ENCODE measurements around the gene BRD1.
"Not testable (repeated sequence)": the region's sequence is repeated elsewhere in the genome, so short reads cannot be mapped to it uniquely, and the experiment has no call there.

Gene BRD1

DNA sequence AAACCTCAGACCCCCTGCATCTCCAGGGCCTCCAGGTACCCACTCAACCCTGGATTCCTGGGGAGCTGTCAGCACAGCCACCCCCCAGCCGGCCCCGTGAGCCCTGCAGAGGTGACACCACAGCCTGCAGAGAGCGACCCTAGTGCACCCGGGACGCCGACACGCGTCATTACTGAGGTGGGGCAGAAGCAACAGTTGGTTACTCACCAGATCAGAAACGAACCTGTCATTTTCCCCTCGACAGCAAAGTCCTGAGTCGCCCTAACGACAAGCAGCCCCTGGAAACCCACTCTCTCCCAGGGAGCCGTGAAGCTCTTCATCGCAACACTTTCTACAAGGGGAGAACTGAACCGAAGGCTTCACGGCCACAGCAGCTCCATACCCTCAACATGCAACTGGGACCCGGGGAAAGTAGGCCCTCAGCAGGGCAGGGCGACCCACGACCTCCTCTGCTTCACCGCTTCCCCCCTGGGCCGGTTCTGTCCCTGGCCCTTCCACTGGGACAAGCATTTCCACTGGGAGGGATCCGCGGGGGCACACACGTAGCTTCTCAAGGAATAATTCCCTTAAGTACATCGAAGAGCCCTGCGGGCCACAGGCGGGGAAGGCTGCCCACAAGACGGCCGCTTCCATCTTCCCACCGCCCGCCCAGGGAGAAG, 1.6 kb downstream of the BRD1 start:
- DNase-seq, result peak in 3 of 4 experiments; percentile 33 to 53 (median 41)

DNA sequence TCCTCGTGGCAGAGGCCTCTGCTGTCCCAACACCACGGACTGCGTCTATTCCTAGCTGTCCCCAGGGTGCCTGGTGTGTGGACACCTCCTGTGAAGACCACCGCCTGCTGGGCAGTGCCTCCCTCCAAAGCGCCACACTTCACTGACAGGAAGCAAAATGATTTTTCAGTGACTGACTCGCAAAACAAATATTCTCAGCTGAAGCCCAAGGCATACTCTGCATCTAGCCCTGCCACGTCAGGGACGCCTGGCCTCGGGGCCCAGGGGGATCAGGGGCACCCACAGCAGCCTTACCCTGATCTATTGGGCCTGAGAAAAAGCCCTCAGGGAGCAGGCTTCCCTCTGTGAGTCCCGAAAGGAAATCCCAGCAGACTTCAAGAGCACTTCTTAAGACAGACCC, 2.2 kb downstream of the BRD1 start:
- DNase-seq, result no peak

DNA sequence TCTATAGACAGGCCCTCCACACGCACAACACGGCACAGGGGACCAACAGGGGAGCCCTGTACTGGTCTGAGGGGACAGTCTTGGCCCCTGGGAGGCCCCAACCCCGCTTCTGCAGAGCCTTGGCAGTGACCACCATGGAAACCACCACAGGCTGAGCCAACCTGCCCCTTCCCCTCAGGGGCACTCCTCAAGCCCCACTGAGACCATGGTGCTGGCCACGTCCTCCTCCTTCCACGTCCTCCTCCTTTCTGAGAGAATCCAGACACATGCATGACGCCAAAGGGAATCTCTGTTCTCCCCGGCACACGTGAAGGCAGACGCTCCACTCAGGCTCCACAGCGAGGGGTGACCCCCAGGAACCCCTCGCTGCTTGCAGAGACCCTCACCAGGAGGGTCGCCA, 2.7 kb downstream of the BRD1 start:
- no peak for DNase-seq

DNA sequence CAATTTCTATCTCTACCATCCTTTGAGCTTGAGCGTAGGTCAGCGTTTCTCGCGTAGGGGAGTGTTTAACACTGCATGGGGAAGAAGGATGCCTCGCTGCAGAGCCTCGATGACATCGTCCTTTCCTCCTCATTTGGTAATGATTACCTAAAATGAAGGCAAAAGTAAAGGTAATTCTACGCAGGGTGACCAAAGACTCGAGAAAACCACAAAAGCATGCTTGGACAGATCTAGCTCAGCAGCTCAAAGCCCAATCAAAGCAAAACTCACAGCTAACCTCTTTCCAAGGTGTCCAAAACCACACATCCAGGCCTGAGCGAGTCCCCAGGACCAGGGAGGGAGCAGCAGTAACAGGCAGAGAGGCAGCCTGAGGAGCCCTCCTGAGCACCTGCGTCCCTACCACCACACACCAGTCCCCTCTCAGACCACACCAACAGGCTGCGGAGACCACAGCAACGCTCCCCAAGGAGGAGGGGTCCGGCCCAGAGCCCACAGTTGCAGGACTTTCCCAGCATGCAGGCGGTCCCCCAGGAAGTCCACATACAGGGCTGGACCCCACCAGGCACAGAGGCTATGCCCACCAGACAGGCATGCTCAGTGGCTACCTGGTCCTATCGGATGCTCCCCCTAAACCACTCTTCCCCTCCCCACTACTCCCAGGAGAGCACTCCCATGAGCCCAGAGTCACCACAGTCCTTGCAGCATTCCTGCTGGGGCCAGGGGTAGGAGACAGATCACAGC, 3.3 kb downstream of the BRD1 start:
- no peak for DNase-seq

DNA sequence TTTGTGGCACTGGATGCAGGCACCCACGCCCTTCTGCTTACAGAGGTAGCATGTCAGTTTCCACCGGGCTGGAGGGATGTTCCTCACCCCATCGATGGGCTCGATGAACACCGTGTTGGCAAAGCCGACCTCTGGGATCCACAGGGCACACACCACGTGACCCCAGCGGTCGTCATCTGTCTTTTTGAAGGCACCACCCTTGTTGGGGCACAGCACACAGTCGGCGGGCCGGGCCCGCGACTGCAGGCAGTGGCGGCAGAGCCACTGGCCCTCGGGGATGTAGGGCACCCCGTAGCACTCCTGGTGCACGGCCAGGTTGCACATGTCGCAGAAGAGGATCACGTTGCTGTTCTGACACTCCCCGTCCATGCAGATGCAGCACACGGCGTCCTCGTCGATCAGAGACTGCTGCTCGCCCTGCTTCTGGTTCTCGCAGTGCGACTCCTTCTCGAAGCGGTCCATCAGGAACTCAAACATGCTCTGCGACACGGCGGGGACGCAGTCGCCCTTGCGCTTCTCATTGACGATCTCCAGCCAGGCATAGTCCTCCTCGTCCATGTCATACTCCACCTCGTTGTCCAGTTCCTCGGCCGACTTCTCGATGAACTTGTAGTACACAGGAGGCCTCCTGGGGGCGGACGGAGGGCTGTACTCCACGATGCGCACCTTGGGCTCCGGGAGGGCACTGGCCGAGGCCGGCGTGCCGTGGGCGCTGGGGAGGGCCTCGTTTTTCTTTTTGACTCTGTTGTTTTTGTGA, 4.2 kb downstream of the BRD1 start:
- no peak for DNase-seq

DNA sequence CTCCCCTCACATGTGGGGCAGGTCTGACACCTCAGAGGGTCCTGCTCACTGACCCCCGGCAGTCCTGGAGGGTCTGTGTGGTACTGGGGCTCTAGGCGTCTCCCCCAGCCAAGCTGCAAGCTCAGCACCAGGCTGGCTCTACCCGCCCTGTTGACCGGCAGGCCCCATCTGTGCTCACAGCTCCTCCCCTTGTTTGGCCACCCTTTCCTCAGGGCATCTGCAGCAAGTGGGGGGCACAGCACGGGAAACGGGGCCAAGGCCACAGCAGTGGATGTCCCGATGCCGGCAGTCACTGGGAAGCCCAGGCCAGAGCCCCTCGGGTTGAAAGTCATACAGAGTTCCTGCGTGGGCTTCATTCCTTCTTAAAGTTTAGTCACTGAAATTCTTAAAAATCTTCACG, 5.9 kb downstream of the BRD1 start:
- DNase-seq, result not testable (repeated sequence)

DNA sequence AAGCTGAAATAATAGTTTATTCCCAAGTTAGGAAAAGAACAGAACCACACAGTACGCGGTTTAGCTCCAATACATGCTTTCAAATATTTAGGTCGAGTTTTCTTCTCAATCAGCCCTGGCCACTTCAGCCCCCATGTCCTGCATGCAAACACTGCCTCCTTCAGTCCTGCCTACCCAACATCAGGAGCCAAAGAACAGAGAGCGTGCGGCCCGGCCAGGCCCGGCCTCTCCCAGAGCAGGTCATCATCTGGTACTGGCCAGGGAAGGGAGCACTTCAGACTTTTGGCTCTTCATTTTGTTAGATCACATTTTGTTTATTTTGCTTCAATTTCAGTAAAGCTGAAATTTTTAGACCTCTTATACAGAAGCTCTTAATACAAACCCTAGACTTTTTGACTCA, 6.7 kb downstream of the BRD1 start:
- no peak for DNase-seq

DNA sequence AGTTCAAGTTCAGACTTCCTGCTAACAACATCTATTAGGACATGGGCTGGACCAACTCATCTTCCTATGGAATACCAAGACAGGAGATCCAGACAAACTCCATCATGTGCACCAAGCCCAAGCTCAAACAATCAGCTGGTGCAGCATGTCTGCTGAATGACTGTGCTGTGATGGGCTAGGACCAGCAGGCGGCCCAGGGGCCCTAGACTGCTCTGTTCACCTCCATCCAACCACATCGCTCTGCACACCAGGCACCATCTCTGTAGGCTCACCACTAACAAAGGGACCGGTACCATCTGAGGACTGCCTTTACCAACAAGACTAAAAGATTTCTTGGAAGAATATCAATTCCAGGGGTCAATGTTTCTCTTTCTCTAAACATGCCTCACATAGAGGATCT, 10.3 kb downstream of the BRD1 start:
- DNase-seq, result no peak

DNA sequence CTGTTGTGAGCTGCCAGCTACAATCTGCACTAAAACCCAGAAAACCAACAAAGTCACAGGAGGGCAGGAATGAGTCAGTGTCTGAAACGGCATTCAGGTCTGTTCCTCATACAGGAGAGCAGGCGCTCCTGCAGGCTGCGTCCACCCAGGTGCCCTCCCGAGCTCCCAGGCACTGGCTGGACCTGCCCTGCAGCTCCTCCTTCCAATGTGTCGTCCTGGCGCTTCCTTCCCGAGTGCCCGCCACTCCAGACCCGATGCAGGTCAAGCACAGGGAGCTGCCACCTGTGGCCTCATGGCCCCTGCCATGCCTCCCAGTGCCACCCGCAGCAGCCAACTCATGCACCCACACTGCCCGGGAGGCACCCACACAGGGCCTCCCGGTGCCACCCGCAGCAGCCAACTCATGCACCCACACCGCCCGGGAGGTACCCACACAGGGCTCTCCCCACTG, 12.0 kb downstream of the BRD1 start:
- no peak for DNase-seq

DNA sequence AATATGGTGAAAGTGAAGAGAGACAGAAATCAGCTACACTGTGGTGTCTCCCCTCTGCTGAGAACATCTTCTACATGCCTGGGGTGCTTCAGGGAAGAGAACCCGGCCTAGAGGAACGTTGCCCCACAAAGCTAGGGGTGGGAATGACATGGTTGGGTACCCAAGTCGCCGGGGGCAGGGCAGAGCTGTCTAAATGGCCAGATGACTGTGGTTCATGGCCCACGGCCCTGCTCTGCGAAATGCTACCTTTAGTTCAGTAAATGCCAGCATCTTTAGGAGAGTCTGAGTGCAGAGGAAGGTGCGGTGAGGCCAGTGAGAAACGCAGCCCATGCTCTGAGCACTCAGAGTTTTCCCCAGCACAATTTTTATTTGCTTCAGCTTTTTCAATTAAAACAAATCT, 12.8 kb downstream of the BRD1 start:
- DNase-seq, result no peak

DNA sequence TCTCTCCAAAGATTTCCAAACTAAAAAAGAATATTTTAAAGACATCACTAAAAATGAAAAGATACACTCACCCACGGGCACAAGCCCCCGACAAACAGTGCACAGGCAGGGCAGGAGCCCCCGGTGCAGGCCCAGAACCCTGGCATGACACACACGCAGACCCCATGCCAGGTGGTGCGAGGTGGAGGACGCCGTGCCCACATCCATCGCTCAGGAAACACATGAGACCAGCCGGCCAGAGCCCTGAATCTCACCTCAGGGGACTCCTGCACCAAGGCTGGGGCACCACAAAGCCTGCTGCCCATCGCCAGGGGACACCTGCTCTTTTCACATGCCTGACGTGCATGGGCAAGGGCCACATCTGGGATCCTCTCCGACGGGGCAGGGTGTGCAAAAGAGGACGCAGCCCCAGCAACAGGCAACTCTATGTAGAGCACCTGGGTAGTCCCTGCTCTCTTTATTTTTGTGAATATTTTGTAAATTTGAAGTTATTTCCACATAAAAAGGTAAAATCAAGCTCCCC, 13.4 kb downstream of the BRD1 start:
- no peak for DNase-seq

DNA sequence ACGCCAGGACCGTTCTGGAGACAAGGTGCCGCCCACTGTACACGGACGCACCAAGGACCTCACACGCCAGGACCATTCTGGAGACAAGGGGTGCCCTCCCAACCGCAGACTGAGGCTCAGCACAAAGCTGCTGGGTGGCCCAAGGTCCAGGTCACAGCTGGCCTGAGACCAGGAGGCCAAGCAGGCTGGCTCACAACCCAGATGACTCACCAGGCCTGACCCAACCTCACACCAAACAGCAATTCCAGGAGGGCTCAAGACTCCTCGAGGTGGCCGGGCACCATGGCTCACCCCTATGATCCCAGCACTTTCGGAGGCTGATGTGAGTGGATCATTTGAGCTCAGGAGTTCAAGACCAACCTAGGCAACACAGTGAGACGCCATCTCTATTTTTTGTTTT, 14.8 kb downstream of the BRD1 start:
- DNase-seq, result no peak

DNA sequence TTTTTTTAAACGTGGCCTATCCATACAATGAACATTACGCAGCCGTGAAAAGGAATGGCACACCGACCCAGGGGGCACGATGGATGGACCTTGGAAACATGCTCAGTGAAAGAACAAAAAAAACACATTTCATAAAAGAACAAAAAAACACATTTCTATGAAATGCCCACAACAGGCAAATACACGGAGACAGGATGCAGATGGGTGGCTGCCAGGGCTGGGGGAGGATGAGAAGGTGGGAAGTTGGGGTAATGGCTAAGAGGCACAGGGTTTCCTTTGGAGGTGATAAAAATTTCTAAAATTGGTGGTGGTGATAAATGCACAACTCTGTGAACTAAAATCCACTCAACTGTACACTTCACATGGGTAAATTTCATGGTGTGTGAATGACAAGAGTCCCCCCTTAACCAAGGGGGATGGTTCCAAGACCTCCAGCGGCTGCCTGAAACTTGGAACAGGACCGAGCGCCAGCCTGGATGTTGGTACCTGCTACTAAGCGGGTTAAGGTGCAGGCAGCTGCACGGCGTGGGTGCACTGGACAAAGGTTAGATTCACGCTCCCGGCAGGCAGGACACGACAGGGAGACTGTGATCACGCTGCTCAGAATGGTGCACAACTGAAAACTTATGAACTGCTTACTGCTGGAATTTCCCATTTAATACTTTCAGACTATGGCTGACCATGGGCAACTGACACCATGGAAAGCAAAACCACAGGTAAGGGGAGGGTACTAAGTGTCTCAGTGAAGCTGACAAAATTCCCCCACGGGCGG, 16.5 kb downstream of the BRD1 start:
- DNase-seq, result no peak

DNA sequence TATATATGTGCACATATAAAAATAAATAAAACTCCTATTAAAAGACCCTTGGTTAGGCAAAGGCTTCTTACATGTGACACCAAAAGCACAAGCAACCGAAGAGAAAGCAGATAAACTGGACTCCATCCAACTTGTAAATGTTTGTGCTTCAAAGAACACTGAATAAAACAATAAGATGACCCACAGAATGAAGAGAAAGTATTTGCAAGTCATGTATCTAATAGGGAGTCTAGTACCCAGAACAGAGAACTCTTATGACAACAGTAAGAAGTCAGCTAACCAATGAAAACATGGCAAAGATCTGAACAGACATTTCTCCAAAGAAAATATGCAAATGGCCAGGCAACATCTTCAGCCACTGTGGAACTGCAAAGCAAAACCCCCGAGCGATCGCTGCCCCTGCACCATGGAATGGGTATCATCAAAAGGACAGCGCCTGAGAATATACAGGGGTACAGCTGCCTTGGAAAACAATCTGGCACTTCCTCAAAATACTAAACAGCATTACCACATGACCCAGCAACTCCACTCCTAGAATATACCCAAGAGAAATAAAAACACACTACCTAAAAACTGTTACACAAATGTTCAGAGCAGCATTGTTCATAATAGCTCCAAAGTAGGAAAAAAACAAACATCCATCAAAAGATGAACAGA, 17.2 kb downstream of the BRD1 start:
- no peak for DNase-seq

DNA sequence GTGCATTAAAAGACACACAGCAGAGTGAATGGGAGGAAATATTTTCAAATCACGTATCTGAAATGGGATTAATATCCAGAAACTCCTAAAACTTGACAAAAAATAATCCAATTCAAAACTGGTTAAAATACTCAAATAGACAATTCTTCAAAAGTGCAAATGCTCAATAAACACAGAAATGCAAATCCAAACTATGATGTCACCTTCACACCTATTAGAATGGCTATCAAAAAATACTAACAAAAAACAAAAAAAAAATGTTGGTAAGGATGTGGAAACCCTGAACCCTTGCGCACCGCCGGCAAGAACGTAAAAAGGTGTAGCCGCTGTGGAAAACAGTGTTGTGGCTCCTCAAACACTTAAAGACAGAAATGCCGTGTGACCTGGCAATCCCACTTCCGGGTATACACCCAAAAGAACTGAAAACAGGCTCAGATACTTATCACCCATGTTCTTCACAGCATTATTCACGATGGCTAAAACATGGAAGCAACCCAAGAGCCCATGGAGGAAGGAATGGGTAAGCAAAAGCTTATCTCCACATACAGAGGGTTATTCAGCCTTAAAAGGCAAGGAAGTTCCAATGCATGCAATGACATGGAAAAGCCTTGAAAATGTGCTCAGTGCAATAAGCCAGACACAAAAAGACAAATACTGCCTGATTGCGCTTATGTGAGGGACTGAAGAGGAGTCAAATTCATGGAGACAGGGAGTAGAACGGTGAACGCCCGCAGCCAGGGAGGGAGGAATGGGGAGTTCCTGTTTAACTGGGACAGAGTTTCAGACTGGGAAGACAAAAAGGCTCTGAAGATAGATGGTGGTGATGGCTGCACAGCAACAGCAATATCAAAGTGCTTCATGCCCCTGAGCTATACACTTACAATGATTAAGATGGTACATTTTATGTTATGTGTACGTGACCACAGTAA, 19.6 kb downstream of the BRD1 start:
- peak in 1 of 4 experiments; percentile 12 for DNase-seq

DNA sequence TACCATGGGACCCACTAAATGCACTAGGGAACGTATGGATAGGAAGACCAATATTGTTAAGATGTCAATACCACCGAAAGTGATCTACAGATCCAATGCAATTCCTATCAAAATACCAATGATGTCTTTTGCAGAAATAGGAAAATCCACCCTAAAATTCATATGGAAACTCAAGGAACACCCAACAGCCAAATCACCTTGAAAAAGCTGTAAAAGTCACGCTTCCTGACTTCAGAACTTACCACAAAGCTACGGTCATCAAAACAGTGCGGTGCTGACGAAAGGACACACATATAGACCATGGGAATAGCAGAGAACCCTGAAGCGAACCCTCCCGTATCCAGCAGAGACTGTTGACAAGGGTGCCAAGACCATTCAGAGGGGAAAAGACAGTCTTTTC, 20.5 kb downstream of the BRD1 start:
- no peak for DNase-seq

DNA sequence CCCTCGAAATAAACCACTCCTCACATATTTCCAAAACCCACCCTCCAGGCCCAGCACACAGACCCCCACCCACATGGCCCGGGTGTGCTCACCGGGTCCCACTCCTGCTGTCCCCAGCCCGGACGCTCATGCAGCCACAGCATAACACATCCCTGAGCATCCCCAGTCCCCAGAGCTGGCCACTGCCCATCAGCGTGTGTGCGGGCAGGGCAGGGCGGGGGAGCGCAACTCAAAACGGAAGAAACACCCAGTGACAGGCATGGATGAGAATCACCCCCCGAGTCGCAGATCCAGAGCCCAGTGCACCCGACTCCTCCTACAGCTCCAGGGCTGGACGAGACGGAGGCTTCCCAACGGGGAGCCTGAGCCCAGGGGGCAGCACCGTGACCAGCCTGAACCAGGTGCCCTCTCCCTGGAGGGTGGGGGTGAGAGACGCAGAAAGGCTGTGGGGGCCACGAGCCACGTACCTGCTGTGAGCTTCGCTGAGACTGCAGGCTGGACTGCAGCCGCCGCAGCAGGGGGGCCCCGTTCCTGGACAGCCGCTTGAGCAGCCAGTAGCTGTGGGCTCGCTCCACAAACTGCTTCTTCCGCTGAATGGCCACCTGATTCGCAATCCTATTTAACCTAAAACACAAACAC, 23.8 kb downstream of the BRD1 start:
- no peak for DNase-seq

DNA sequence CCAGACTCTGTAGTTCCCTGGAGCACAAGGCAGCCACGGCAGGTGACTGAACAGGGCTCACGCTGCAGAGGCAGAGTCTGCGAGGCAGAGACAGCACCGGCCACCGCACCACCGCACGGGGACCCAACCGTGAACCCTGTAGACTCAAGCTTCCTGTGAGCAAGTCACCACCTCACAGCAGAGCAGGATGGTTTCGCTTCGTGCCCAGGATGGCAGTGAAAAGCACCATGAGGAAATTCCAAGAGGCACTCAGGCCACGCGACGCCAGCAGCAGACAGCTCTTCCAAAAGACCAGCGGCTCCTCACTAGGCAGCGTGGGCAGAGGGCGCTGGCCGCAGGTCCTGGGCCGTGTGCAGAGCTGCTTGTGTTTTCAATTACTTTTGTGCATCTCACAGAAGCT, 24.5 kb downstream of the BRD1 start:
- no peak for DNase-seq

DNA sequence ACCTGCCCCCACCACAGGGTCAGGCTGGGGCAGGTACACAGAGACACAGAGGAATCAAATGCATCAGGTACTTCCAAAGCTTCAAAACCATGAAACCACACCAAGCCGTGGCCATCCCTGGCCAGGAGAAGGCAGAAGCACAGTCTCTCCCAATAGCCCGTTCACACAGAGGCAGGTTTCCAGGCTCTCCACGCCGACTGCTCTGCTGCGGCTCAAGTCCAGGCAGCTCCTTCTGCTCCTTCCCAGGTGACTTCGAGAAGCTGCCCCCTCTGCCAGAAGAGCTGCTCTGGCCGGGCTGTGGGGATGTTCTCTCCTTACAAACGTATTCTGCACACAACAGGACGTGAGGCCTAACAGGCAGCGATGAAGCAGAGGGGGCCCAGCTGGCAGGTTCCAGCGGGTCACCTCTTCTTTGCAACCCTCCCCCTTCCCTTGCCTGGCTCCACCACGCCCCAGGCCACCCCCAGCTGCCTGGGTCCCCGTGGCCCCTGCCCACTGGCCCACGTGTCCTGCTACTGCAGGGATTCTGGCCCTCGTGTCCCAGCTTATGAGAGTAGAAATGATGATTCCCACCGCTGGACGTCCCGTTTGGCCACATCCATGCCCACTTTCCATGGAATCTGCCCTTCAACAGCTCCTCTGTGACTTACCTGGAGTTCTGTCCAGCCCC, 26.1 kb downstream of the BRD1 start:
- no peak for DNase-seq

All from activated naive CD4-positive, alpha-beta T cell (primary cell).